NCI-H2171 treated with DMSO at 0.1 percent for 48 hours (cell line): ENCODE measurements around the gene UBE2Q2.
"Not testable (repeated sequence)": the region's sequence is repeated elsewhere in the genome, so short reads cannot be mapped to it uniquely, and the experiment has no call there.

Experiments
- DNase-seq: peaks from one replicate; lab custom pipeline; 2025; lab: John Stamatoyannopoulos, UW

Gene UBE2Q2

DNA sequence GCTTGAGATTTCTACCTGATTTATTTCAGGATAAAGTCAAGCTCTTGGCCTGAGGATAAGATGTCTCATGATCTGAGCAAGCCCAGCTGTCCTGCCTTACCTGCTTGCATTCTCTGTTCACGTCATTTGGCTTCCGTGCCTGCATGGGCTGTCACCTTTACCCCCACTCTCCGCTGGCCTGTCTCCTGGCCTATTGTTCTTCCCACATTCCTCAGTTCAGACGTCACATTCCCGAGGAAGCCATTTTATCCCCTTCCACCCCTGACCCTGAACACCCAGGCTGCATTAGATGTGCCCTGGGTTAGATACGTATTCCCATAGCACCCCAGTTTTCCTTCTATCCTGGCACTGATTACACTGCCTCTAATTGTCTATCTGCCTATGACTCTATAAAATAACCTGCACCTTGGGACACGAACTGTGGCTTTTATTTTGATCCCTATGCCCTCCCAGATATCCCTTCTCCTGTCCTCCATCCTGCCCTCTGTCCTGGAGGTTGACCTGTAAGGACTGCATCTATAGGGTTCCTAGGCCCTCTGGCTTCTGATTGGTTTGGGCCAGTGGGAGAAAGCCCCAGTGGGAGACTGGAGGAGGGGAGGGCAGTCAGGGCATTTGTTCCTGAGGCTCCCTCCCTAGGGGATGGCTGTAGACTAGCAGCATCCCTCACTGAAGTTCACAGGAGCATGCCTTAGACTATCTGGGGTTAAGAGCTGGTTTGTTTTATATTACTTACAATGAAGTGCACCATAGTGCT is 19.2 kb upstream of the UBE2Q2 start:
- no peak for DNase-seq

GRCh38 chr15:75827691-75828090 is 15.6 kb upstream of the UBE2Q2 start:
- DNase-seq: no peak

- no peak for DNase-seq
Measured at GRCh38 chr15:75828429-75828828, 14.8 kb upstream of the UBE2Q2 start.

- DNase-seq: no peak
Measured at GRCh38 chr15:75830910-75831805, 12.1 kb upstream of the UBE2Q2 start.

GRCh38 chr15:75831806-75832102 is 11.5 kb upstream of the UBE2Q2 start:
- no peak for DNase-seq

- no peak for DNase-seq
Measured at GRCh38 chr15:75832114-75832513, 11.1 kb upstream of the UBE2Q2 start.

- peak; percentile 82 for DNase-seq
Measured at GRCh38 chr15:75834021-75834420, 9.2 kb upstream of the UBE2Q2 start.

DNA sequence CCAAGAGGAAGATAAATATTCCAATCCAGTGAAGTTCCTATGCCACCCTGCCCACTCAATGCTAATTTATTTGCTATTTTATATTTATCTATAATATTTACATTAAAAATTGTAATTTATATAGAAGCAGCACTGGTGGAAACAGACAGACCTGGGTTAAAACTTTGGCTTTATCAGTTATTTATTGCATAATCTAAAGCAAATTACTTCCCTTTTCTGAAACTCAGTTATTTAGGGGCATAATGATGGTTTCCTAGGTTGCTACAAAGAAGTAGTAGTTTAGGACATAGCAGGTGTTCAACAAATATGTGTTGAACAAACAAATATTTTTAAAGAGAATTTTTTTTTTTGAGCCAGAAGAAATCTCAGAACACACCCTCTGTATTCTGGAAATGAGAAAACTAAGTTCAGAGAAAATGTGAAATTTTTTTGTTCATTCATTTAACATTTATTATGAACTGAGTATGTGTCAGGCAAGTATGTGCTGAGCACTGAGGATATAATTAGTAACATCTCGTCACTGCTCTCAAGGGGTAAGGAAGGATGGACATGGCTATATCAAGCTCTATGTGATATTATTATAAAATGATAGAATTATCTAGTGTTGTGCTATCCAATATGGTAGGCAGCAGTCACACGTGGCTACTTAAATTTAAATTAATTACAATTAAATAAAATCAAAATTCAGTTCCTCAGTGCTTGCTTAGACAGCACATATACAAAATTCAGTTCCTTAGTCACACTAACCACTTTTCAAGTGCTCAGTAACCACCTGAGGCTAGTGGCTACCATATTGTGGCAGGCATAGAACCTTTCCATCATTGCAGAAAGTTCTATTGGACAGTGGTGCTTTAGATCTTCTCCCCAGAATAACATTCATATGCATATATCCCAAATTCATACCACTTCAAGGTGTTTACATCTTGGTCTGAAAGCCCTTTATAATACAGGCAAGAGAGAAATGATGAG is 7.0 kb upstream of the UBE2Q2 start:
- DNase-seq: no peak

GRCh38 chr15:75836959-75837334 is 6.3 kb upstream of the UBE2Q2 start:
- no peak for DNase-seq

- DNase-seq: peak; percentile 24
Measured at GRCh38 chr15:75840659-75841058, 2.6 kb upstream of the UBE2Q2 start.

DNA sequence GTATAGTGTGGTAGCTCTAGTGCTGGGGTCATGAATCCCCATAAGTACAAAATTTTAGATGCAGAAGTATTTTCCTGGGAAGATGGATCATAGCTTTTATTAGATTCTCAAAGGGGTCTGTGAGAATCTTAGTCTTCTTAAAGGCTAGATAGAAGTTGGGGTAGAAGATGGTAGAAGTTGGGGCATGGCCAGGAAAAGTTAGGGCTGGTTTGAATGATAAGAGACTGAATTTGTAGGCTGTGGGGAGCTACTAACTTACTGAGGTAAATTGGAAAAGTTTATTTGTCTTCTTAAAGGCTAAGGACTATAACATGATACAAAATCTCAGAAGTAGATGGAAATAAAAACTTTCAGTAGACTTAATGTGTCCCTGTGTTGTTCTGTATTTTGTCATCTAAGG is 1.6 kb upstream of the UBE2Q2 start:
- DNase-seq: no peak

GRCh38 chr15:75843678-75844581 is 683 bp downstream of the UBE2Q2 start:
- DNase-seq: peak; percentile 86

DNA sequence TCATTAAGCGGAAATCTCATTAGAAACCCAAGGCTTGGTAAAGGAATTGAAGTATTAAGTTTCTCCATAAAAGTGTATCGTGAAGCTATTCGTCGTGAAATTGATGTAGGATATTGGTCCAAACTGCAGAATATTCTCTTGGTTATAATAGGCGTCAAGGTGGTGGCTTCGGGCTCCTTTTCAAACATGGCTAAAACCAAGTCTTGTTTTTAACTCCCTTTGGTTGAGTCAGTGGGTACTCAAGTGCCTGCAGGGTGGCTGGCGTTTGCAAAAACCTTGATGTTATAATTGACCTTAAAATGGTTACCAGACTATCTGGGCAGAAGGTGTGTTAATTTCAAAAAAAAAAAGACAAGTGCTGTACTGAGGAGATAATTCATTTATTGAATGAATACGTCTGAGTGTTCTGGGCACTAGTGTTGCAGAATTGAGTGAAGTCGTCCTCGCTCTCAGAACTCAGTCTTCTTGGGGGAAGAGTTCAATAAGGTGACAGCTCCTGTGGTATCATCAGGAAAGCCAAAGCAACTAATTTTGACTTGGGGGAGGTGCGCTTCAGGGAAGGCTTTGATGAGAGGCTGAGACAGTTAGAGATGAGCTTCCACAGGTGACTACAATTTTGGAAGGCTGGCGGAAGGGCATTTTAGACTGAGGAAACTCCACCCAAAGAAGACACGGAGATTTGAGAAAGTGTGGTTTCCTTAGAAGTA is 1.5 kb downstream of the UBE2Q2 start:
- DNase-seq: no peak

GRCh38 chr15:75849167-75849566 is 5.9 kb downstream of the UBE2Q2 start:
- no peak for DNase-seq

DNA sequence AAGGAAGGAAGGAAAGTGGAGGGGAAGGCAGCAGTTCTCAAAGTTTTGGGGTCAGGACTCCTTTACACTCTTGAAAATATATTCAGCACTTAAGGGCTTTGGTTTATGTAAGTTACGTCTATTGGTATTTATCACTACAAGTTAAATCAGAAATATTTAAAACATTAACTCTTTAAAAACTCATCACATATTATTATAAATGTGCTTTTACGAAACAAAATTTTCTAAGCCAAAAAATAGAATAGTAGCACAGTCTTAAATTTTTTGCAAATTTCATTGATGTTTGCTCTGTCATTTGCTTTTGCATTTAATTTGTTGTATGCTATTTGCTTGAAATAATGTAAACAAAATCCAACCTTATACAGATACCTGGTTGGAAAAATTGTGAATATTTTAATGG is 7.5 kb downstream of the UBE2Q2 start:
- DNase-seq: no peak

- not testable (repeated sequence) for DNase-seq
Measured at GRCh38 chr15:75851566-75851965, 8.3 kb downstream of the UBE2Q2 start.

DNA sequence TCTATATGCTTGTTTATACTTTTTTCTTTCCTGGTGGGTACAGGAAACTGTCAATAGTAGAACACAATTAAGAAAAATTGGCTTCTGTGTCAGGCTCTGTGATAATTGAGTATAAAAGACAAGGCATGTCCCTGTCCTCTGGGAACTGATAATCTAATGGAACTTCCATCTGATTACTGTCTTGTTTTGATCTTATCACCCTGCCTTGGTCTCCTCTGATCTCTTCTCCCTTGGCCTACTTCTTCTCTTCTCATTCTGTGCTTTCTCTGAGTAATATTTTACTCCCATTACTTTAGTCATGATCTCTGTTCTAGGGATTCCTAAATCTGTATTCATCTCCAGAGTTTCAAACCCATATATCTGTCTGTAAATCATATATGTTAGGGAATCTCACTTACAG is 14.6 kb downstream of the UBE2Q2 start:
- DNase-seq: no peak

DNA sequence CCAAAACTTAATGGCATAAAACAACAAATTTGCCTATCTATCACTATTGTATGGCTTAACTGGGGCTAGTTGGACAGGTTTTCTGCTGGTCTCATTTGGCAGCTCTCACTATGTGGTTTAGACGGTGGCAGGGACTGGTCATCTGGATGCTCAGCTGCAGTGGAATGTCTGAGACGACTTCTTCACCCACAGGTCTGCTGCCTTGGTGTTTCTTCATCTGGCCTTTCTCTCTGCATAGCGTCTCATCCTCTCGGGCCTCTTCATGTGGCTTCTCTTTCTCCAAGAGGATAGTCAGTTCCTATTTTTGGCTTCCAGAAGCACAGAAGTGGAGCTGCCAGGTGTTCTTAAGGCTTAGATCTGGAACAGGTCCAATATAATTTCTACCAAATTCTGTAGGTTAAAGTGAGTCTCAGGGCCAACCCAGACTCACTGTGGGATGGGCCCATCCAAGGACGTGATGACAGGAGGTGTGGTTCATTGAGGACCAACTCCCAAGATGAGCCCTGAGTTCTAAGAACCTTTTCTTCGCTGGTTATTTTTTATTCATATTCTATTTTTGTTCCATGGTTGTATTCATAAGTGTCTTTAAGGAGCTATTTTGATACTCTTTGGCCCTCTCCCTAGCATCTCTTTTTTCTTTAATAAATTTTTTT is 18.6 kb downstream of the UBE2Q2 start:
- DNase-seq: peak; percentile 11

GRCh38 chr15:75862796-75863195 is 19.5 kb downstream of the UBE2Q2 start:
- no peak for DNase-seq
